ES-I3 (cell line): ENCODE data around the gene ZNF219.

Experiments used
- H3K36me3 ChIP-seq: 2 replicates; pipeline ENCODE4 v1.6.1; 2013; ENCODE audit warnings: mild to moderate bottlenecking, low read length, control low read depth, moderate library complexity; ENCODE audit not compliant: insufficient read depth
- H3K4me1 ChIP-seq: 2 replicates; pipeline ENCODE4 v1.6.1; 2013; ENCODE audit warnings: mild to moderate bottlenecking, control low read depth, low read length; ENCODE audit not compliant: insufficient read depth
- H3K9ac ChIP-seq: 2 replicates; pipeline ENCODE4 v1.6.1; 2013; ENCODE audit warnings: low read depth, mild to moderate bottlenecking, low read length, moderate library complexity
- H3K9me3 ChIP-seq: 2 replicates; pipeline ENCODE4 v1.6.1; 2013; ENCODE audit warnings: mild to moderate bottlenecking, low read length, moderate library complexity; ENCODE audit not compliant: control insufficient read depth, insufficient read depth

The ZNF219 gene

GRCh38 chr14:21057803-21058675, 40.4 kb downstream of the ZNF219 start, which contains the start of gene RNASE8:
Gene RNASE8 (plus strand): TSS chr14:21057822. CDS start chr14:21057893, 71 bp downstream.
- Histone ChIP-seq H3K9ac (no peak within 1 kb of the TSS), H3K9me3 (no peaks in the 10 kb centered on the region), H3K4me1 (no peaks in the 10 kb centered on the region), H3K36me3 (no peaks in the 10 kb centered on the region)

GRCh38 chr14:21056520-21057163, 41.8 kb downstream of the ZNF219 start:
- Histone ChIP-seq H3K9ac (no peak overlapping the region), H3K36me3 (no peaks in the 10 kb centered on the region), H3K4me1 (no peaks in the 10 kb centered on the region), H3K9me3 (no peaks in the 10 kb centered on the region)

DNA sequence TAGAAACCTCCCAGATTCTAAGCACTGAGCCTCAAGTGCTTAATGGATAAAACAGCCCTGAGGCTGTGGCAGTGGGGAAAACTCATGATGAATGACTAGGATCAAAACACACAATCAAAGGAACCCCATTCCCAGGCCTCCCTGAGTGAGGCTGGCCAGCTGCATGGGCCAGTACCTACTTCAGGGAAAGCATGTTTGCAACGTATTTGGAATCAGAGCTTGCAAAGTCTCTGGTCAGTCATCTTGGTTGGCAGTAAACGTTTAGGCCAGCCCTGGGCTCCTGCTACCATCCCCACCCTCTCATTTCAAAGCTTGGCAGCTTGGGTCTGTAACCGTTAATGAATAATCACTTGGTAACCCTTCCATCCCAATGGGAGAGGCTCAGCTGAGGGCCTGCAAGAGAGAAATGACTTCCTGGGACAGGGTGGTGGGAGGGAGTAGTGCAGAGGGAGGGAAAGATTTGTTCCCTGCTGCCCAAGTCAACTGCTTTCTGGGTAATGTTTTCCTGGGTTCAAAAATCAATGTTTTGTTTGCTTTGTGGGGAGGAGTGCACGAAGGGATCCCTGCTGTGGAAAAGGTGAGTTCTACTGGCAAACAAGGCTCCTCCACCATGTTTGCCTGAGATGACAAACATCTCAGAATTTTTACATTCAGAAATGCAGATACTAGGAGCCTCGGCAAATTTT, 42.9 kb downstream of the ZNF219 start:
- H3K9ac ChIP-seq: no peak overlapping the region
- H3K36me3 ChIP-seq: no peaks in the 10 kb centered on the region
- H3K4me1 ChIP-seq: no peaks in the 10 kb centered on the region
- no peaks in the 10 kb centered on the region for H3K9me3 ChIP-seq

GRCh38 chr14:21054768-21055145, 43.7 kb downstream of the ZNF219 start:
- Histone ChIP-seq H3K36me3 (no peaks in the 10 kb centered on the region), H3K9me3 (no peaks in the 10 kb centered on the region), H3K9ac (no peak overlapping the region), H3K4me1 (no peaks in the 10 kb centered on the region)

DNA sequence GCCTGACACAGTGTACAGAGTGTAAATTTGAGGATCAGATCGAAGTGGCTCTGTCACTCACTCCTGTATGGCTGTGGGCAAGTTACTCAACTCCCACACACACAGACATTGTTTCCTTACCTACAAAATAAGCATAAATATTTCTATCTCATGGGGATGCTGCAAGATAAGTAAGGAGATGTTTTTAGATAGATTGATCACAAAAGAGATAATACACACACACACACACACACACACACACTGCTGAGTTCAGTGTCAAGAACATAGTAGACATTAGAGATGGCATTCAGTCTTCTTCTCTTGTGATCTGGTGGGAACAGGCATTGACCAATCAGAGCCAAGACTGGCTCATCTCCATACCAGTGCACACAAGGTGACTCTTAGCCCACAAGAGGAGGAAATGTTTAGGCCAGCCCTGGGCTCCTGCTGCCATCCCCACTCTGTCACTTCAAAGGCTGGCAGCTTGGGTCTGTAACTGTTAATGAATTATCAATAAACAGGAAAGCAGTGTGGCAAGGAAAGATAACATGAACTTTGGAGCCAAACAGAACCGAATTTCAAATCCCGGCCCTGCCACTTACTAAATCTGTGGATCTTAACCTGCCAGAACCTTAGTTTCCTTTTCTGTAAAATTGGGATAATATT, 44.2 kb downstream of the ZNF219 start:
- Histone ChIP-seq H3K9ac (no peak overlapping the region), H3K4me1 (no peaks in the 10 kb centered on the region), H3K9me3 (no peaks in the 10 kb centered on the region), H3K36me3 (no peaks in the 10 kb centered on the region)

DNA sequence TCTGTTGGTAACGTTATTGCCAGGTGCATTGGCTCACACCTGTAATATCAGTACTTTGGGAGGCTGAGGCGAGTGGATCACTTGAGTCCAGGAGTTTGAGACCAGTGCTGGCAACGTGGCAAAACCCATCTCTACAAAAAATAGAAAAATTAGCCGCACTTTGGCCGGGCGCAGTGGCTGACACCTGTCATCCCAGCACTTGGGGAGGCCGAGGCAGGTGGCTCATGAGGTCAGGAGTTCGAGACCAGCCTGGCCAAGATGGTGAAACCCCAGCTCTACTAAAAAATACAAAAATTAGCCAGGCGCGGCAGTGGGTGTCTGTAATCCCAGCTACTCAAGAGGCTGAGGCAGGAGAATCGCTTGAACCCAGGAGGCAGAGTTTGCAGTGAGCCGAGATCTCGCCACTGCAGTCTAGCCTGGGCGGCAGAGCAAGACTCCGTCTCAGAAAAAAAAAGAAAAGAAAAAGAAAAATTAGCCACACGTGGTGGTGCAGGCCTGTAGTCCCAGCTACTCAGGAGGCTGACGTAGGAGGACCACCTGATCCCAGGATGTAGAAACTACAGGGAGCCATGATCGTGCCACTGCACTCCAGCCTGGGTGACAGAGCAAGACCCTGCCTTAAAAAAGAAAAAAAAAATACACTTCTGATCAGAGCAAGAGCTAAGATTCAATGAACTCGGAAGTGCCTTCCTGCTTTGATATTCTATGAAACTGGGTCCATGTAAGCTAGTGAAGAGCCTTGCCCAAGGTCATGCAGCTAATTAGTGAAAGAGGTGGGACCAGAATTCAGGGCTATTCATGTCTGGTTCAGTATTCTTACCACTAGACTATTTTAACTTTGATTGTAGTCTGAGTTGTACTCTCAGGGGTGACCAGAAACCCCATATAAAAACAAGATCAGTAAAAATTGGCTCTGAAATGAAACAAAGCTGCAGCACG, 45.0 kb downstream of the ZNF219 start:
- Histone ChIP-seq H3K9ac (no peak overlapping the region), H3K4me1 (no peaks in the 10 kb centered on the region)

GRCh38 chr14:21050597-21050996, 47.9 kb downstream of the ZNF219 start:
- Histone ChIP-seq H3K9ac (no peak overlapping the region), H3K36me3 (no peaks in the 10 kb centered on the region), H3K4me1 (no peaks in the 10 kb centered on the region), H3K9me3 (no peaks in the 10 kb centered on the region)

More for the DNA sequence above, 45.0 kb downstream of the ZNF219 start:
- H3K36me3 ChIP-seq: no peaks in the 10 kb centered on the region
- no peaks in the 10 kb centered on the region for H3K9me3 ChIP-seq

DNA sequence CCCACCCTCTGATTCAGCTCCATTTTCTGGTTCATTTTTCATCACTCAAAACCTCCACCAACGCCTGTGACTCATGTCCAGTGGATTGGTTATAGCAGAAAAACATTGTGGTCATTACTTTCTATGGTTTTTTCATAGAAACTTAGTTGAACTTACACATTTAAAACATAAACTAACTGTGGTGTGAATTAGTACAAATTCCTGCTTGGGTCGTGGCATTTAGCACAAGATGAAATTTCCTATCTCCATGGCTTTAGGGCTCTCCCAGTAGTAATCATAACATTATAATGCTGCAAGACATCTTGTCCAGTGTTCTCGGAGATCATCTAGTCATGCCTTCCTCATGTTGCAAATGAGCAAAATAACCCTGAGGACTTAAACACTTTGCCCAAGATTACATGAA, 49.2 kb downstream of the ZNF219 start:
- Histone ChIP-seq H3K36me3 (no peaks in the 10 kb centered on the region), H3K4me1 (no peaks in the 10 kb centered on the region), H3K9me3 (no peaks in the 10 kb centered on the region), H3K9ac (no peak overlapping the region)

DNA sequence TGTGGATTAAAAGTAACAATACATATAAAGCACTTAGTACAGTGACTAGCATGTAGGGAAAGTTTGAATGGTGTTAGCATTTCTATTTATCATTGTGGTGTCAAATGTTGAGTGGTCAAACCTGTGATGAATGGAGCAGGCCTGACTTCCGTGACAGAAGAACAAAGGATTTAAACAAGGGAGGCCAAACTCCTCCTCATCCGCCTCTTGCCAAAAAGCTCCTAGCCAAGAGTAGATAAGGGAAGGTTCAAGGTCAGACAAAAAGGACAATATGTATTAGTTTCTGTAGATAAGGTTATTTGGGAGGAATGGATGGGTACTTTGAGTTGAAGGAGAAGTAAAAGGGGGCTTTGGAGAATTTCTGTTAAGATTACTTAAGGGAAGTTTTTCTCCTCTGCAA, 49.8 kb downstream of the ZNF219 start:
- Histone ChIP-seq H3K9me3 (no peaks in the 10 kb centered on the region), H3K9ac (no peak overlapping the region), H3K4me1 (no peaks in the 10 kb centered on the region), H3K36me3 (no peaks in the 10 kb centered on the region)

GRCh38 chr14:21047378-21047781, 51.1 kb downstream of the ZNF219 start:
- Histone ChIP-seq H3K36me3 (no peaks in the 10 kb centered on the region), H3K9me3 (no peaks in the 10 kb centered on the region), H3K4me1 (no peaks in the 10 kb centered on the region), H3K9ac (no peak overlapping the region)

DNA sequence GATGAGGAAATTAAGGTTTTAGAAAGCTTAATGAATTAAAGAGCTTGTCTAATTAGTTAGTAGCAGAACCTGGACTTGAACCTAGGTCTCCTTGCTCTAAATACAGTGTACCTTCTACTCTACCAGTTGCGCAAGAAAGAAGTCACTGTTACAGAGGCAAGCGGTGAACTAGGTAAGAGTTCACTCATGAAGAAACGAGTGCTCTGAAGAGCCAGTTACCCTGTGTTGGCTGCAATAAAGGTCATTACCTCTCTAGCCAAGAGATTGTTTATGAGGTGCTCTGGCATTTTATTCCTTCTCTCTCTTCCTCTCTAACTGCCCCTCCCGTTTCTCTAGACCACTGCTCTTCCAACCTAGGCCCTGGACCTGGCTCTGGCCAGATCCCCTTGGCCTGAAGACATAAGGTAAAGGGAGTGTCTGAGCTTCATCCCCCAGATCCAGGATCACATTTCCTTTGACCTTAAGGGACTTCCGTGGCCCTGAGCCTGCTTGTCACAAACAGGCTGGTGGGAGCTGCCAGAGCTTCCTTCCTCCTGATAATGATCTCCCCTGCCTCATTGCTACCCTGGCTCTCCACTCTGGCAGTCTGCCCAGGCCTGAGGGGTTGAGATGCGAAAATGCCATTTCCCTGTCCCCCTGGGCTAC, 54.4 kb downstream of the ZNF219 start:
- no peak overlapping the region for H3K9ac ChIP-seq
- no peaks in the 10 kb centered on the region for H3K9me3 ChIP-seq
- no peaks in the 10 kb centered on the region for H3K36me3 ChIP-seq
- H3K4me1 ChIP-seq: peaks cover 9% of the 10 kb centered on the region

DNA sequence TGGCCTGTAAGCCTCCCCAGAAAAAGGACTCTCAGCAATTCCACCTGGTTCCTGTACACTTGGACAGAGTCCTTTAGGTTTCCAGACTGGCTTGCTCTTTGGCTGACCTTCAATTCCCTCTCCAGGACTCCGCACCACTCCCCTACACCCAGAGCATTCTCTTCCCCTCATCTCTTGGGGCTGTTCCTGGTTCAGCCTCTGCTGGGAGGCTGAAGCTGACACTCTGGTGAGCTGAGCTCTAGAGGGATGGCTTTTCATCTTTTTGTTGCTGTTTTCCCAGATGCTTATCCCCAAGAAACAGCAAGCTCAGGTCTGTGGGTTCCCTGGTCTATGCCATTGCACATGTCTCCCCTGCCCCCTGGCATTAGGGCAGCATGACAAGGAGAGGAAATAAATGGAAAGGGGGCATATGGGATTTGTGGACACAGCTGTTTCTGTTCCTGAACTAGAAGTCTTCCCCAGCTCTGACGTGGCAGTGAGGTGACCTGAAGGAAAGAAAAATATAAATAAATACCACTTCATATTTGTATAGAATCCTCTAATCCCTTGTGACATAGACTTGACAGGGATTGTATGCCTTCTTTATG, 55.0 kb downstream of the ZNF219 start:
- Histone ChIP-seq H3K9ac (no peak overlapping the region), H3K36me3 (no peaks in the 10 kb centered on the region), H3K9me3 (no peaks in the 10 kb centered on the region), H3K4me1 (peaks cover 10% of the 10 kb centered on the region)

- H3K9me3 ChIP-seq: no peaks in the 10 kb centered on the region
- no peaks in the 10 kb centered on the region for H3K36me3 ChIP-seq
- H3K4me1 ChIP-seq: peaks cover 10% of the 10 kb centered on the region
- H3K9ac ChIP-seq: no peak overlapping the region
Measured at GRCh38 chr14:21042918-21043317, 55.5 kb downstream of the ZNF219 start.
